Neural progenitor cell (in vitro differentiated cells): ENCODE data around the gene CYBA. TPM values are rescaled to one million over a fixed set of nuclear protein-coding genes. Genes with fewer than 3 reads are reported as not detected.

Experiments used
- DNase-seq: peaks from one replicate; pipeline ENCODE4 v3.0.0-alpha.2; 2016; ENCODE audit warnings: low spot score
- H2AFZ ChIP-seq: fragments of 200-600 bp; sonication (generic); replicated peaks from 2 replicates; pipeline ENCODE4 v1.6.1; 2016; ENCODE audit warnings: antibody characterized with exemption
- H3F3A ChIP-seq: fragments of 200-600 bp; sonication (generic); 2 replicates; pipeline ENCODE4 v1.6.1; 2016; ENCODE audit warnings: antibody characterized with exemption, low read depth
- H3K27ac ChIP-seq: fragments of 200-600 bp; sonication (generic); 2 replicates; pipeline ENCODE4 v1.5.1; 2016; ENCODE audit warnings: mild to moderate bottlenecking
- H3K27me3 ChIP-seq: fragments of 200-600 bp; sonication (generic); 2 replicates; pipeline ENCODE4 v1.6.1; 2016; ENCODE audit warnings: mild to moderate bottlenecking, moderate library complexity
- H3K36me3 ChIP-seq: fragments of 200-600 bp; sonication (generic); 2 replicates; pipeline ENCODE4 v1.5.1; 2016
- H3K4me1 ChIP-seq: fragments of 200-600 bp; sonication (generic); 2 replicates; pipeline ENCODE4 v1.6.1; 2016; ENCODE audit warnings: mixed run types
- H3K4me2 ChIP-seq: fragments of 200-600 bp; sonication (generic); 2 replicates; pipeline ENCODE4 v1.6.1; 2016
- H3K4me3 ChIP-seq: fragments of 200-600 bp; sonication (generic); 2 replicates; pipeline ENCODE4 v1.5.1; 2016
- H3K79me2 ChIP-seq: fragments of 200-600 bp; sonication (generic); 2 replicates; pipeline ENCODE4 v1.6.1; 2016; ENCODE audit warnings: low read depth
- H3K9ac ChIP-seq: fragments of 200-600 bp; sonication (generic); 2 replicates; pipeline ENCODE4 v1.6.1; 2016
- H3K9me3 ChIP-seq: fragments of 200-600 bp; sonication (generic); 2 replicates; pipeline ENCODE4 v1.5.1; 2016; ENCODE audit warnings: low read depth
- H4K20me1 ChIP-seq: fragments of 200-600 bp; sonication (generic); 2 replicates; pipeline ENCODE4 v1.6.1; 2016; ENCODE audit warnings: low read depth
- H3K27ac Mint-ChIP-seq: 3 replicates; pipeline ENCODE4 v1.8.0; 2021; ENCODE audit warnings: mixed read lengths
- H3K27me3 Mint-ChIP-seq: 2 replicates; pipeline ENCODE4 v1.8.0; 2022; ENCODE audit warnings: low read depth, mild to moderate bottlenecking, inconsistent platforms, moderate library complexity, mixed read lengths; ENCODE audit not compliant: insufficient read depth
- H3K36me3 Mint-ChIP-seq: 3 replicates; pipeline ENCODE4 v1.8.0; 2021; ENCODE audit warnings: mixed read lengths
- H3K4me1 Mint-ChIP-seq: 3 replicates; pipeline ENCODE4 v1.8.0; 2021; ENCODE audit warnings: mixed read lengths
- H3K4me3 Mint-ChIP-seq: 3 replicates; pipeline ENCODE4 v1.8.0; 2021; ENCODE audit warnings: mild to moderate bottlenecking, moderate library complexity, mixed read lengths
- H3K9me3 Mint-ChIP-seq: 3 replicates; pipeline ENCODE4 v1.8.0; 2020; ENCODE audit warnings: mixed read lengths
- CTCF ChIP-seq: fragments of 200-600 bp; sonication (generic); IDR thresholded peaks from 2 replicates; pipeline ENCODE4 v1.5.1; 2017; ENCODE audit warnings: antibody characterized with exemption, mild to moderate bottlenecking
- EZH2 ChIP-seq: fragments of 200-600 bp; sonication (generic); IDR thresholded peaks from 2 replicates; pipeline ENCODE4 v1.6.1; 2017; ENCODE audit warnings: antibody characterized with exemption, mild to moderate bottlenecking, moderate library complexity
- EZH2phosphoT487 ChIP-seq: fragments of 200-600 bp; sonication (generic); IDR thresholded peaks from 2 replicates; pipeline ENCODE4 v1.6.1; 2017; ENCODE audit warnings: antibody characterized with exemption
- total RNA-seq: library from RNA; depleted of rRNA; stranded (reverse); fragments of >200 nt; gene quantifications from 2 replicates; pipeline ENCODE4 v1.2.3, GENCODE V29; 2015; ENCODE audit warnings: low replicate concordance

The CYBA gene
- total RNA-seq, 1 donor from 2014 or later, result 29.9 TPM

DNA sequence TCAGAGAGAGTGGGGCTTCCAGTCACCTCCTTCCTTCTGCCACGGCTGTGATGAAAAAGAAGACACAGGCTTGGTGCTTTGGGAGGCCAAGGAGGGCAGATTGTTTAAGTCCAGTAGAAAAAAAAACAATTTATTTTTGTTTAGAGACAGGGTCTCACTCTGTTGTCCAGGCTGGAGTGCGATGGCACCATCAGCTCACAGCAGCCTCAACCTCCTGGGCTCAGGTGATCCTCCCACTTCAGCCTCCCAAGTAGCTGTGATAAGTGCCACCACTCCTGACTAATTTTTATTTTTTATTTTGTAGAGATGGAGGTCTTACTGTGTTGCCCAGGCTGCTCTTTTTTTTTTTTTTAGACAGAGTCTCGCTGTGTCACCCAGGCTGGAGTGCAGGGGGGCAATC, 14.7 kb upstream of the CYBA start:
- Histone ChIP-seq H2AFZ (no peak overlapping the region), H3K4me2 (no peak overlapping the region), H3K27me3 (no peaks in the 10 kb centered on the region), H3K79me2 (peaks cover 34% of the 10 kb centered on the region), H3K4me3 (no peak overlapping the region), H3F3A (peaks cover 6% of the 10 kb centered on the region), H3K4me1 (peaks cover 4% of the 10 kb centered on the region), H3K27ac (no peak overlapping the region), H3K9me3 (no peaks in the 10 kb centered on the region), H3K9ac (no peak overlapping the region), H4K20me1 (peaks cover 15% of the 10 kb centered on the region), H3K36me3 (no peaks in the 10 kb centered on the region)
- DNase-seq, result no peak
- Mint-ChIP-seq H3K27me3 (no peaks in the 10 kb centered on the region), H3K27ac (no peak overlapping the region), H3K36me3 (peaks cover 5% of the 10 kb centered on the region), H3K4me1 (peaks cover 19% of the 10 kb centered on the region), H3K4me3 (no peak overlapping the region), H3K9me3 (no peaks in the 10 kb centered on the region)
- TF ChIP-seq EZH2 (no peak), EZH2phosphoT487 (no peak), CTCF (no peak)

DNA sequence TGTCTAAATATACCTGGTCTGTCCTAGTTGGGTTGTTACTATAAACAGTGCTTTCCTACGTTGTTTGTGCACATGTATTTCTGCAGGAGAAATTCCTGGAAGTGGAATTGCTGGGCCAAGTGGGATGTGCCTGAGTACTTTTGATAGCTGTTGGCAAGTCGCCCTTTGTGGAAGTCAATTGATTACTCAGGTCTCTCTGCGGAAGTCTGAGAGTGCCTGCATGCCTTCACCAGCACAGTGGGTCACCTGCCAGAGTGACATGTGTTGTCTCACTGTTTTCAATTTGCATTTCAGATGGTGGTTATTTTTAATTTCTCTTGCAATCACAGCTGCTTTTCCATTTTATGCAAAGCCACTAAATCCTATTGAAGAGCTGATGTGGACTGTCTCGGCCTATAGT, 14.3 kb upstream of the CYBA start:
- Mint-ChIP-seq H3K4me3 (peak overlapping the region; percentile 89), H3K27me3 (no peaks in the 10 kb centered on the region), H3K36me3 (peaks cover 5% of the 10 kb centered on the region), H3K9me3 (no peaks in the 10 kb centered on the region), H3K27ac (no peak overlapping the region), H3K4me1 (peaks cover 21% of the 10 kb centered on the region)
- Histone ChIP-seq H3K79me2 (peaks cover 38% of the 10 kb centered on the region), H2AFZ (no peak overlapping the region), H3K27me3 (no peaks in the 10 kb centered on the region), H3K27ac (no peak overlapping the region), H3K9ac (no peak overlapping the region), H3K4me3 (no peak overlapping the region), H3F3A (peaks cover 7% of the 10 kb centered on the region), H3K4me1 (peaks cover 4% of the 10 kb centered on the region), H3K36me3 (no peaks in the 10 kb centered on the region), H4K20me1 (peaks cover 18% of the 10 kb centered on the region), H3K9me3 (no peaks in the 10 kb centered on the region), H3K4me2 (no peak overlapping the region)
- no peak for TF ChIP-seq CTCF
- TF ChIP-seq EZH2phosphoT487, result no peak
- TF ChIP-seq EZH2, result no peak
- DNase-seq, result no peak

DNA sequence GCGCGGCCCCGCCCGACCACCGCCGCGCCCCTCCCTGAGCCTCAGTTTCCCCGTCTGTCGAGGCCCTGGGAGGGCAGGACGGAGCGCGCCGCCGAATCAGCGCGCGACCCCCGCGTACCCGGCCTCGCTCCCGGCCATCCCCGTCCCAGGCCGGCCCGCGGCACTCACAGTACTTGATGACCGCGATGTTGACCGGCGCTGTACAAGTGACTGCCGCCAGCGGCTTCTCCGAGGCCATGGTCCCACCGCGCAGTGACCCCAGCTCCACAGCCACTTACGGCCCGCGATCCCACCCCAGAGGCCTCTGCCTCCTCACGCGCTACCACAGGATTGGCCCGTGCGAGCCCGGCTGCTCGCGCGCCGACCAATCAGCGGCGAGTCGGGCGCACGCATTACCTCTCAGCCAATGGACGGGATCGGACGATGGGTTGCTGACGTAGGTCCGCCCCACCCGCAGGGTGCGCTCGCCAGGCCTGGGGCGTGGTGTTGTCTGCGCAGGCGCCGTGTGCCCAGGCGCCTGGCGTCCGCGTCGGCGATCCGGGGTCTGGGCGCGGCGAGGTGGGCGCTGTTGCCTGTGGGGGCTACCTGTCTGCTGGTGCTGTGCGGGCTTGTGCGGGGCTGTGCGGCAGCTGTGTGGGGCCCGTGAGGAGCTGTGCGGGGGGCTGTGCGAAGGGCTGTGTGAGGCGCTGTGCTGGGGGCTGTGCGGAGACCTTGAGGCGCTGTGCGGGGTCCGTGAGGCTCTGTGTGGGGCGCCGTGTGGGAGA, 12.2 kb upstream of the CYBA start, which contains the start of gene MVD:
MVD (minus strand) TSS at position 249 of the 764 bp plus-strand sequence; CDS start at position 238, 11 bp downstream.
- Histone ChIP-seq H3K27me3 (no peaks in the 10 kb centered on the region), H3K36me3 (no peaks in the 10 kb centered on the region), H4K20me1 (peaks cover 33% of the 10 kb centered on the region), H3K4me1 (peaks cover 4% of the 10 kb centered on the region), H2AFZ (peak within 1 kb of the TSS; percentile 79), H3F3A (peaks cover 10% of the 10 kb centered on the region), H3K27ac (peak within 1 kb of the TSS; percentile 76), H3K4me3 (peak within 1 kb of the TSS; percentile 76), H3K9me3 (no peaks in the 10 kb centered on the region), H3K9ac (peak within 1 kb of the TSS; percentile 68), H3K4me2 (peak within 1 kb of the TSS; percentile 95), H3K79me2 (peaks cover 53% of the 10 kb centered on the region)
- Mint-ChIP-seq H3K27ac (no peak within 1 kb of the TSS), H3K9me3 (no peaks in the 10 kb centered on the region), H3K4me1 (peaks cover 25% of the 10 kb centered on the region), H3K36me3 (no peaks in the 10 kb centered on the region), H3K27me3 (peaks cover 4% of the 10 kb centered on the region), H3K4me3 (peak within 1 kb of the TSS; percentile 89)
- peak; percentile 7 for TF ChIP-seq CTCF
- TF ChIP-seq EZH2, result peak; percentile 28
- no peak for TF ChIP-seq EZH2phosphoT487
- peak; percentile 99 for DNase-seq
